ENCODE data around the gene EXOC3L1. TPM values are rescaled to one million over a fixed set of nuclear protein-coding genes. Genes with fewer than 3 reads are reported as not detected.

EXOC3L1 gene
- total RNA-seq: not detected in 2 replicates

DNA sequence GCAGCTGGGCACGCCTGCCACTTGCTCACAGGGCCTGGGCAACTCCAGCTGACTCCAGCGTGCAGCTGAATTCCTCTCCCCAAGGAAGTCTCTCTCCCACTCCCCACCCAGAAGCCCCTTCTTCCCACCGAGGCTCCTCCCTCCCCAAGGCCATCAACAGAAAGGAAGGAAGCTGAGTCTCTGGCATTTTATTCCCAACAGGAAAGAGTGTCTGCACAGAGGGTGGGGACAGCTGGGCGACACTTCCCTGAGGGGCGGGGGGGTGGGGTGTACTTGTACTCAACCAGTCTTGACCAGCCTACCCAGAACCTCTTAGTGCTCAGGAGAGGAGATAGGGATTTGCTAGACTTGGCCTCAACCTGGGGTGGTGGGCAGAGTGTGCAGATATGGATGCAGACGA lies at the start of gene EXOC3L1:
EXOC3L1 (minus strand) TSS at position 96 of the 400 bp plus-strand sequence. CDS start 460 bp downstream, outside the sequence.

GRCh38 chr16:67226804-67227566 lies 37.0 kb upstream of the EXOC3L1 start, which contains the start of gene TMEM208:
Gene TMEM208 (plus strand): TSS chr16:67227130. CDS start chr16:67227219, 89 bp downstream.

DNA sequence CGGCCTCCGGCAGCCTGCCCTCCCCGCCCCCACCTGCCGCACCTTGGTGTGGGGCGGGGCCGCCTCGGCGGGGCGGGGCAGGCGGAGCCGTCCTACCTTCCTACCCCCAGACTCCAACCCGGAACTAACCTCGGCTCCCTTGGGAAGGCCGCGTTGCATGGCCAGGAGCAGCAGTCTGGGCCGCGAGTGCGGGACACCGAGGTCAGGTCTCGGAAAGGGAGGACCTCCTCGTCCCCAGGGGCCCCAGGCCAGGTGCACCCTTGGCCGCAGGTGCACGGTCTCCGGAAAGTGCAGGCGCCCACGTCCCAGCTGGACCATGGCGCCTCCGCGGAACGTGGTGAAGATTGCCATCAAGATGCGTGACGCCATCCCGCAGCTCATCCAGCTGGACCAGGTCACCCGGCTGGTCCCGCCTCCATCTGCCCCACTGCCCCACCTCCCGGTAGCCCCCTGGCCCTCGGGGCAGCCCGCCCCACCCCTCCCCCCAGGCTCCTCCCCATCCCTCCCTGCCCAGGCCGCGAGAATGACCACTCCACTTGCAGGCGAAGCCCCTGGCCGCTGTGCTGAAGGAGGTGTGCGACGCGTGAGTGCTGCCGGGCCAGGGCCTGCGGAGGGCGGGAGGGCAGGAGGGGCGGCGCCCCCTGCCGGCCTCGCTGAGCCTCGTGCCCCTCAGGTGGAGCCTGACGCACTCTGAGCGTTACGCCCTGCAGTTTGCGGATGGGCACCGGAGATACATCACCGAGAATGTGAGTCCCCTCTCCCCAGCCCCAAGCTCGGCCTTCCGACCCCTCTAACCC lies 9.3 kb upstream of the EXOC3L1 start, which contains the start of gene ELMO3:
ELMO3 (plus strand) TSS at position 121 of the 797 bp plus-strand sequence; CDS start at position 317, 196 bp downstream.

GRCh38 chr16:67191995-67192681 lies 2.2 kb upstream of the EXOC3L1 start, which contains the start of gene E2F4:
Gene E2F4 (plus strand): TSS chr16:67192155. CDS start chr16:67192228, 73 bp downstream.

DNA sequence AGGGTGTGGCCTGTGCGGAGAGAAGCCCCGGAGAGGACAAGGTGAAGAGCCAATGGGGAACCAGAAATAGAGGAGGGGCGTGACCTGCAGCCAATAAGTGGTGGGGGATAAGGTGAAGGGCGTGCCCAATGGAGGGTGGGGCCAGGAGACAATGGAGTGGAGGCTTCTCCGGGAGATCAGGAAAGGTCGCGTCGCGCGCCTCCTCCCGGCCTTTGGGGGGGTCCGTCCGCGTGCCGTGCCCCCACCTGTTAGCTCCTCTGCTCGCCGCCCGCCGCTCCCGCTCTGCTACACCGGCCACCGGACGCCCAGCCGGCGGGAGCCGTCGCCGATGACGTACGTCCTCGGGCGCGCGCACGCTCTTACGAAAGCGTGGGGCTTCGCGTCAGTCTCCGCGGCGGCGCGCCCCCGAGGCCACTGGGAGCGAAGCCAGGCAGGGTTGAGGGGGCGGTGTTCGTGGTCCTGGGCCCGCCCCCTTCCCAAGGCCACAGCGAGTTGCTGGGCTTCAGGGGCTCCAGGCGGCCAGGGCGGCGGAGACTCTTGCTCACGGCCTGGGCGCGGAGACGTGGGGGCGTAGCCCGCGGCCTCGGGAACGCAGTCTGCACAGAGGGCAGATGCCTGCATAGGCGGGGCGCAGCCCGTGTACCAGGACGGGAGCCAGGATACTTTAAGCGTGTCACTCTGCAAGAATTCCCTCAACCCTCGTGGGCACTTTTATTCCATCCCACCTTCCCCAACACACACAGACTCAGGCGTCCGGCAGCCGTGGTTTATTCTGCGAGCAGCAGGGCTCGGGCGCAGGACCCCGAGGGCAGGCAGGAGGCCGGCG lies 6.1 kb downstream of the EXOC3L1 start, which contains the start of gene MATCAP1:
MATCAP1 (minus strand) TSS at position 337 of the 826 bp plus-strand sequence. CDS start 3,353 bp downstream, outside the sequence.

DNA sequence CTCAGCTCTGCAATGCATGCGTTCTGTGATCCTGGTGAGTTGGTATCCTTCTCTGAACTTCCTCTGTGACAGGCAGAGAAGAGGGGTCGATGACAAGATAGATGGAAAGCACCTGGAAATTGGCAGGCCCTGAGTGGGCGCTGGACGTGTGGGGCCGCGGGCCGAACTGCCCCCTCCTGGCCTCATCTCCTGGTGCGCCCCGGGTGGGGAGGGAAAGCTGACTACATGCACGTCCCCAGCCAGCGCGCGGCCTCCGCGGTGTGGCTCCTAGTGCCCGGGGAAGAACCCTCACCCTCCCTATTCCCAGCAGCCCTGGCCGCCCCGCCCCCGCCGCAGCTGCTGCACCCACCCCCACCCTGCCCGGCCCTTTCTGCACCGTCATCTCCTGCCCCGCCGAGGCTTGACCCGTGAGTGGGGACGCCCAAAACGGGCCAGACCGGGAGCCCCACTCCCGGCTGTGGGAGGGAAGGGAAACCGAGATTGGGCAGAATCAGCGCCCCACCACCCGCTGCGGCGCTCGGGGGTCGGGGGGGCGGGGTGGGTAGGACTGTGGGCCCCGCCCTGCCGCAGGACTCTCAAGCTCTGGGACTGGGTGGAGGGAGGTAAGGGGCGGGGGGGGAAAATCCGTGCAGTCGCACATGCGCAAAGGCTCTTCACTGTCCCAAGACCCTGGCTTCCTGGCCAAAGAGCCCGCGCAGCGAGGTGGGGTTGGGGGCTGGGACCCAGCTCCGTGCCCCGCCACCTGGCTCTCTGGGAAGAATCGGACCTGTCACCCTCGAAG lies 19.6 kb downstream of the EXOC3L1 start, which contains the start of gene NOL3:
NOL3 (plus strand) TSS at position 371 of the 781 bp plus-strand sequence.

DNA sequence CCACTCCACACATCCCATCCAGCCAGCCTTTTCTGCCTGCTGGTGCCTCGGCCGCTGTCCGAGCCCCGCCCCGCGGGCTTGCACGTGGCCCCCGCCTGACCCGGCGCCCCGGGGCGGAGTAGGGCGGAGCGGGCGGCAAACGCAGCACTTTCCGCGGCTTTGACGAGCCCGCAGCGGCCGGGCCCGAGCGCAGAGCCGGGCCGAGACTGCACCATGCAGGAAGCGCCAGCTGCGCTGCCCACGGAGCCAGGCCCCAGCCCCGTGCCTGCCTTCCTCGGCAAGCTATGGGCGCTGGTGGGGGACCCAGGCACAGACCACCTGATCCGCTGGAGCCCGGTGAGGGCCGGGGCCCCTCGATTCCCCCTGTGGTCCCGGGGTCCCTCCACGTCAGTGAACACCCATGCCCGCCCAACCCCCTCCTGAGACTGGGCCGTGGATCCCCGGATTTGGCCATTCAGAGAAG lies 25.3 kb downstream of the EXOC3L1 start, which contains the start of gene HSF4:
HSF4 (plus strand) TSS at position 147 of the 463 bp plus-strand sequence; CDS start at position 214, 67 bp downstream.

GRCh38 chr16:67150833-67151396 lies 39.0 kb downstream of the EXOC3L1 start, which contains the start of gene B3GNT9:
Gene B3GNT9 (minus strand): TSS chr16:67150998. CDS start chr16:67150485, 513 bp downstream.

Other genes starting within 250 kb of the EXOC3L1 start
- gene CES3, start 228.9 kb downstream of the EXOC3L1 start, total RNA-seq: 0.15 and 0.17 TPM in 2 replicates
- 0.34 and 0.45 TPM in 2 replicates for gene CES4A, start 201.5 kb downstream of the EXOC3L1 start, total RNA-seq
- gene CBFB, start 161.0 kb downstream of the EXOC3L1 start, total RNA-seq: 35.4 and 45.1 TPM in 2 replicates
- 9.8 and 13.7 TPM in 2 replicates for gene PHAF1, start 80.2 kb downstream of the EXOC3L1 start, total RNA-seq
- 24.1 and 25.1 TPM in 2 replicates for gene B3GNT9, start 39.1 kb downstream of the EXOC3L1 start, total RNA-seq
- gene TRADD, start 30.2 kb downstream of the EXOC3L1 start, total RNA-seq: 13.5 and 15.1 TPM in 2 replicates
- gene FBXL8, start 30.2 kb downstream of the EXOC3L1 start, total RNA-seq: 9.6 and 10.1 TPM in 2 replicates
- gene HSF4, start 25.4 kb downstream of the EXOC3L1 start, total RNA-seq: 1.3 and 2.4 TPM in 2 replicates
- gene NOL3, start 19.6 kb downstream of the EXOC3L1 start, total RNA-seq: 13.1 and 14.5 TPM in 2 replicates
- gene MATCAP1, start 6.2 kb downstream of the EXOC3L1 start, total RNA-seq: 8.4 and 9.1 TPM in 2 replicates
- gene E2F4, start 2.0 kb upstream of the EXOC3L1 start, total RNA-seq: 84.7 and 90.4 TPM in 2 replicates
- 0.59 and 0.84 TPM in 2 replicates for gene ELMO3, start 9.0 kb upstream of the EXOC3L1 start, total RNA-seq
- 56.8 and 61.5 TPM in 2 replicates for gene TMEM208, start 37.0 kb upstream of the EXOC3L1 start, total RNA-seq
- gene FHOD1, start 57.3 kb upstream of the EXOC3L1 start, total RNA-seq: 21.7 and 23.0 TPM in 2 replicates
- gene SLC9A5, start 58.8 kb upstream of the EXOC3L1 start, total RNA-seq: 0.89 and 1.3 TPM in 2 replicates
- gene PLEKHG4, start 89.4 kb upstream of the EXOC3L1 start, total RNA-seq: 20.4 and 26.4 TPM in 2 replicates
- gene KCTD19, start 136.6 kb upstream of the EXOC3L1 start, total RNA-seq: not detected in 2 replicates
- gene LRRC36, start 136.7 kb upstream of the EXOC3L1 start, total RNA-seq: under 0.01 TPM in 1 of 2 replicates, not detected in the other
- gene TPPP3, start 203.4 kb upstream of the EXOC3L1 start, total RNA-seq: 0.15 and 0.34 TPM in 2 replicates
- 4.6 and 7.9 TPM in 2 replicates for gene ZDHHC1, start 226.3 kb upstream of the EXOC3L1 start, total RNA-seq
- not detected in 2 replicates for gene HSD11B2, start 241.0 kb upstream of the EXOC3L1 start, total RNA-seq

Data from bronchus fibroblast of lung (primary cell).